GM21515 (cell line): ENCODE data around the gene PATL1.
"Not testable (repeated sequence)": the region's sequence is repeated elsewhere in the genome, so short reads cannot be mapped to it uniquely, and the experiment has no call there.

Experiments
- ATAC-seq: cut with Tn5 transposase; IDR thresholded peaks from one replicate; pipeline ENCODE4 v1.9.1; 2021; ENCODE audit not compliant: unreplicated experiment

The PATL1 gene

GRCh38 chr11:59668950-59669610, at the start of gene PATL1:
TSS of gene PATL1 (minus strand) at chr11:59669037. CDS start at chr11:59668895, 142 bp downstream.
- ATAC-seq = peak; percentile 95

- no peak for ATAC-seq
These were observed 47.2 kb upstream of the PATL1 start for GRCh38 chr11:59716051-59716450.

GRCh38 chr11:59713745-59714144, 44.9 kb upstream of the PATL1 start, which contains the start of gene OR10V1:
TSS of gene OR10V1 (minus strand) at chr11:59713845. CDS start at chr11:59713845, 0 bp downstream.
- no peak for ATAC-seq

- ATAC-seq = no peak
These were observed 41.5 kb upstream of the PATL1 start for GRCh38 chr11:59710136-59710847.

GRCh38 chr11:59708537-59708936, 39.7 kb upstream of the PATL1 start:
- ATAC-seq = no peak

GRCh38 chr11:59707371-59707770, 38.5 kb upstream of the PATL1 start:
- no peak for ATAC-seq

- ATAC-seq = no peak
These were observed 37.9 kb upstream of the PATL1 start for GRCh38 chr11:59706518-59707285.

- ATAC-seq = no peak
These were observed 36.5 kb upstream of the PATL1 start for GRCh38 chr11:59705294-59705693.

GRCh38 chr11:59703515-59703914, 34.7 kb upstream of the PATL1 start:
- ATAC-seq = not testable (repeated sequence)

- not testable (repeated sequence) for ATAC-seq
These were observed 31.3 kb upstream of the PATL1 start for GRCh38 chr11:59700157-59700556.

GRCh38 chr11:59698506-59698905, 29.7 kb upstream of the PATL1 start:
- no peak for ATAC-seq

- ATAC-seq = no peak
These were observed 24.1 kb upstream of the PATL1 start for GRCh38 chr11:59692915-59693314.

GRCh38 chr11:59691156-59691555, 22.3 kb upstream of the PATL1 start:
- no peak for ATAC-seq

- ATAC-seq = no peak
These were observed 20.2 kb upstream of the PATL1 start for GRCh38 chr11:59689015-59689414.

- ATAC-seq = not testable (repeated sequence)
These were observed 12.5 kb upstream of the PATL1 start for GRCh38 chr11:59681260-59681725.

GRCh38 chr11:59680287-59681154, 11.7 kb upstream of the PATL1 start:
- peak; percentile 96 for ATAC-seq

GRCh38 chr11:59679347-59679746, 10.5 kb upstream of the PATL1 start:
- no peak for ATAC-seq

GRCh38 chr11:59678813-59679165, 10.0 kb upstream of the PATL1 start:
- ATAC-seq = no peak

- no peak for ATAC-seq
These were observed 9.4 kb upstream of the PATL1 start for GRCh38 chr11:59678118-59678812.

GRCh38 chr11:59676205-59676604, 7.4 kb upstream of the PATL1 start:
- ATAC-seq = no peak
